GM13976 (cell line): ENCODE results near the gene CFAP299.

Experiments
- DNase-seq: peaks from one replicate; pipeline ENCODE4 v3.0.0; 2012; ENCODE audit warnings: low spot score
- CTCF ChIP-seq: IDR thresholded peaks from 2 replicates; pipeline ENCODE4 v1.5.1; 2012; ENCODE audit warnings: borderline replicate concordance, mild to moderate bottlenecking; ENCODE audit not compliant: insufficient read depth; ENCODE audit errors: extremely low read depth, missing control alignments, control extremely low read depth
- in situ Hi-C: fragments of 300-500 bp; cut with MboI; formaldehyde crosslinking; loops from one replicate; pipeline ENCODE4 v1.12.0; 2022; ENCODE audit warnings: low sequenced_read_pairs, mixed read lengths, inconsistent platforms; ENCODE audit not compliant: unreplicated experiment

The CFAP299 gene

GRCh38 chr4:80462621-80463091, 127.1 kb downstream of the CFAP299 start:
- no peak for DNase-seq
- in situ Hi-C loops = no loop called here
- TF ChIP-seq CTCF = no peak

GRCh38 chr4:80463509-80463908, 128.0 kb downstream of the CFAP299 start:
- in situ Hi-C loops = no loop called here
- DNase-seq = no peak
- no peak for TF ChIP-seq CTCF

GRCh38 chr4:80465238-80465637, 129.7 kb downstream of the CFAP299 start:
- in situ Hi-C loops = no loop called here
- no peak for DNase-seq
- no peak for TF ChIP-seq CTCF

GRCh38 chr4:80465736-80466135, 130.2 kb downstream of the CFAP299 start:
- in situ Hi-C loops = no loop called here
- no peak for TF ChIP-seq CTCF

GRCh38 chr4:80466618-80467017, 131.1 kb downstream of the CFAP299 start:
- DNase-seq = no peak
- no peak for TF ChIP-seq CTCF
- in situ Hi-C loops = no loop called here

More at GRCh38 chr4:80465736-80466135, 130.2 kb downstream of the CFAP299 start:
- no peak for DNase-seq

GRCh38 chr4:80471756-80472155, 136.2 kb downstream of the CFAP299 start:
- TF ChIP-seq CTCF = no peak
- no peak for DNase-seq
- in situ Hi-C loops = no loop called here

- in situ Hi-C loops = no loop called here
- TF ChIP-seq CTCF = no peak
- DNase-seq = no peak
Observed at GRCh38 chr4:80475236-80475635, 139.7 kb downstream of the CFAP299 start.
